Measurements from ENCODE around the gene SERPINB12.

Gene SERPINB12

GRCh38 chr18:63596964-63597363 is 54.8 kb downstream of the SERPINB12 start:
- TF ChIP-seq GATA1 (IDR thresholded peaks at IDR 0.05; ENCODE audit: low read depth, low read length) (no peak), POLR2A (IDR thresholded peaks at IDR 0.05; ENCODE audit: low read length) (no peak)
- no peak for DNase-seq

DNA sequence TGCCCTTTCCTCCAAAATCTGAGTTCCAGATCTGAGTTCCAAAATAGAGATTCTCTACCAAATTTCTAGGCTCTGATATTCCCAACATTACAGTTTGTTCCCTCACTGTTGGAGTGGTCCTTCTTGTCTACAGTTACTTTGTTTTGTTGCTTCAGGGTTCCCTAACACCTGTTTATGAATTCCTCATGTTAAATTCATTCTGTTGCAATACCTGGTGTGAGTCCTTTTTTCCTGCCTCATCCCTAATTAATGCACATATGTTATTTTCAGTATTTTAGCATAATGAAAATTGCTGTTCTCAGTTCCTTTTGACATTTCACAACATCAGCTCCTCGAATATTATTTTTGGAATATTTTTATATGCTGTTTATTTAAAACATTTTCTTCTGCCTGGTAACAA is 61.2 kb downstream of the SERPINB12 start:
- no peak for DNase-seq
- no peak for TF ChIP-seq GATA1 (IDR thresholded peaks at IDR 0.05; ENCODE audit: low read depth, low read length)
- no peak for TF ChIP-seq POLR2A (IDR thresholded peaks at IDR 0.05; ENCODE audit: low read length)

DNA sequence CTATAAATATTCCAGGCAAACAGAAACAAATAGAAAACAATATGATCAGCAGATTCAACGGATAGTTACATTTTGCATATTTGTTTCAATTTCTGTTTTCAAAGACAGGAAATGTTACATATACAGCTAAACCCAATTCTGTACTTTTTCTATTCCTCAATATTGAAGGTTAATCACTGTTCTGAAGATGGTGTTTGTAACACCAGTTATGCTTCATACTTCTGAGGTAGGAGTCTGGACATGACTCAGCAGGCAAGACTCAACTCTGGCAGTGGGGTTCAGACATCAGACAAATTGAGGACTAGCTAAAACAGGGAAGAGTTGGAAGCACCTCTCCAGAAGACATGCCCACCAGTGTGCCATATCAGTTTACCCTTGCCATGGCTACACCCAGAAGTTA is 61.6 kb downstream of the SERPINB12 start:
- no peak for DNase-seq
- TF ChIP-seq GATA1 (IDR thresholded peaks at IDR 0.05; ENCODE audit: low read depth, low read length): no peak
- no peak for TF ChIP-seq POLR2A (IDR thresholded peaks at IDR 0.05; ENCODE audit: low read length)

GRCh38 chr18:63604791-63605567 is 62.8 kb downstream of the SERPINB12 start:
- no peak for TF ChIP-seq POLR2A (IDR thresholded peaks at IDR 0.05; ENCODE audit: low read length)
- DNase-seq: no peak

DNA sequence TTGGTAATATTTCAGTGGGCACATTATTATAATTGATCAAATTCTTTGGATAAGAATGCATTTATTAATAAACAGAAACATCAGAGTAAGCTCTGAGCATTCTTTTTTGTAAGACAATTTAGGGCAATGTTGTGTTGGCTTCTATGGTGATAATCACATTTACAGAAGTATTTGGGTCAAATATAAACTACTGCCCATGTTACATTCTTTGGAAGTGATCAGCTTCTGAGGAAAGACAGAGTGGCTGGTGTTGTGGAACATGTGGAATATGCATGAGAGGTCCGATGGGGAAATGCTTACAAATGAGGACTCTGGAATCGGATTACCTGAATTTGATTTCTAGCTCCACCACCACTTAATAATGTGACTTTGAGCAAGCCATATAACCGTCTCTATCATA is 64.4 kb downstream of the SERPINB12 start:
- DNase-seq: no peak

DNA sequence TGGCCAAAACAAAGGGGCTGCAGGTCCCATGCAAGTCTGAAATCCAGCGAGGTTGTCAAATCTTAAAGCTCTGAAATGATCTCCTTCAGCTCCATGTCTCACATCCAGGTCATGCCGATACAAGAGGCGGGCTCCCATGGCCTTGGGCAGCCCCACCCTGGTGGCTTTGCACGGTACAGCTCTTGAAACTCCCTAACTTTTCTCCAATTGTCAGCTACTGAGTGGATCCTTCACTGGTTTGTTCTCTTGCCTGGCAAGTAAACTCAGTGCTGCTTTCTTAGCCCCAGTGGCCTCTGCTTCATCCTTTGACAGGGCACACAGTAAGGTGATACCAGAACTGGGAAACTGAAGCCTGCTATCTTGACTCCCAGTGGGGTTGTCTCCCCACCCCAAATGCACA is 71.3 kb downstream of the SERPINB12 start:
- no peak for TF ChIP-seq GATA1 (IDR thresholded peaks at IDR 0.05; ENCODE audit: low read depth, low read length)
- TF ChIP-seq POLR2A (IDR thresholded peaks at IDR 0.05; ENCODE audit: low read length): no peak
- no peak for DNase-seq

More for the DNA sequence above, 64.4 kb downstream of the SERPINB12 start:
- no peak for TF ChIP-seq GATA1 (IDR thresholded peaks at IDR 0.05; ENCODE audit: low read depth, low read length)
- TF ChIP-seq POLR2A (IDR thresholded peaks at IDR 0.05; ENCODE audit: low read length): no peak

DNA sequence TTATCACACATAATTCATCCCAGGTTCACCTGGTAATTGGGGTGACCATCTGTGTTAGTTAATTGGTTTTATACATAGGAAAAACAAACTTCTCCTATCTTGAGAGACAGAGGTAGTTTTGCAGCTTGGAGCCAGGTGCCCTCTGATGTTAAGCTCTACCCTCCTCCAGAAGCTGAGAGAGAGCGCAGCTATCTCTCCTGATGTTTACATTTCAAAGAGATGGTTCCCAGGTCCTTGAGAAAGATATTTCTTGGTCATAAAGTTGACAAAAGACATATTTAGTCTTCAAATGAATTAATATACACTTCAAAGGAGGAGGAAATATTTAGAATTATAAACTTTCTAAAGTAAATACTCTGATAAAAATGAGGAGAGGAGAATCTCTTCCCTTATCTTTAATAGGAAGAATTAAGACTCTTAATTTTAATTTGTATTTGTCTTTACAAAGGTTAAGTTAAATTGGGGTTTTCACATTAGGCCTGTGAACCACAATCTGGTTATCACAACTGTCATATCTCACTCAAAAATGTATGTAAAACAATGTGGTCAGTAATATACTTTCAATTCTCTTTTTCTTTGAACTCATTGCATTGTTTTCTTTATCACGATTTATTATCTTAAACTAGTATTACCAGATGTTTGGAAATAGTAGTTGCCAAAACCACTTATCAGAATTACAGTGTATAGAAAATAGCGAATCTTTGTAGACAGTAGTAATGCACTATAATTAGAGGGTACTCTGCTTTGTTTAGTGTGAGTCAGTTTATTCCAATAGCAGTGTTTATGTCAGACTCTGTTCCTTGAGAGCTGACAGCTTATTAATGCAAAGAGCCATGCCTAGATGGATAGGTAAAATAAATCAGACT is 75.1 kb downstream of the SERPINB12 start:
- TF ChIP-seq POLR2A (IDR thresholded peaks at IDR 0.05; ENCODE audit: low read length) (no peak), GATA1 (IDR thresholded peaks at IDR 0.05; ENCODE audit: low read depth, low read length) (no peak)
- DNase-seq: no peak

DNA sequence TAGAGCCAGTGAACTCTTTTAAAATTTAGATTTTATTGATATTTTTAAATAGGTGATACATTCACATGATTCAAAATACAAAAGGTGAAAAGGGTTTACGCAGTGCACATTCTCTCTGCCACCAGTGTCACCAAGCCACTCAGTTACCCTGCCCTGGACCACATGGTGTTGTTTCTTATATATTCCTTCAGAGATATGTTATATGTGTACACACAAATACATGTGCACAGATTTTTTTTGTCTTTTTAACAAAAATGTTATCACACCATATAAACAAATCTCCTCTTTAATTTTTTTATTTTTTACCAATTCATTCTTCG is 75.7 kb downstream of the SERPINB12 start:
- TF ChIP-seq POLR2A (IDR thresholded peaks at IDR 0.05; ENCODE audit: low read length) (no peak), GATA1 (IDR thresholded peaks at IDR 0.05; ENCODE audit: low read depth, low read length) (no peak)
- DNase-seq: no peak

All from erythroblast (primary cell).